NAMALWA (cell line): Measurements from ENCODE around the gene LILRA6.
"Not testable (repeated sequence)": the region's sequence is repeated elsewhere in the genome, so short reads cannot be mapped to it uniquely, and the experiment has no call there.

ENCODE experiments used
- DNase-seq: peaks from one replicate; pipeline ENCODE4 v3.0.0-alpha.2; 2015; ENCODE audit warnings: low spot score

The LILRA6 gene

GRCh38 chr19:54242646-54243045 lies at the start of gene LILRA6:
Gene LILRA6, minus strand, starts transcription at chr19:54242790.
- DNase-seq, result not testable (repeated sequence)

- not testable (repeated sequence) for DNase-seq
Observed at GRCh38 chr19:54289160-54289559, 46.6 kb upstream of the LILRA6 start.

GRCh38 chr19:54287456-54287855 lies 44.9 kb upstream of the LILRA6 start:
- DNase-seq, result no peak

- DNase-seq, result not testable (repeated sequence)
Observed at GRCh38 chr19:54286283-54286682, 43.7 kb upstream of the LILRA6 start.

GRCh38 chr19:54285427-54286056 lies 43.0 kb upstream of the LILRA6 start:
- peak; percentile 46 for DNase-seq

GRCh38 chr19:54282686-54283470 lies 40.3 kb upstream of the LILRA6 start:
- no peak for DNase-seq

GRCh38 chr19:54281729-54282075 lies 39.1 kb upstream of the LILRA6 start:
- not testable (repeated sequence) for DNase-seq

- DNase-seq, result no peak
Observed at GRCh38 chr19:54281007-54281728, 38.6 kb upstream of the LILRA6 start, which contains the start of gene LILRB2. Gene LILRB2, minus strand, starts transcription at chr19:54281110. Its CDS starts 614 bp downstream, at chr19:54280496.

GRCh38 chr19:54280441-54280840 lies 37.9 kb upstream of the LILRA6 start:
- DNase-seq, result not testable (repeated sequence)

- DNase-seq, result not testable (repeated sequence)
Observed at GRCh38 chr19:54280025-54280424, 37.4 kb upstream of the LILRA6 start.

- DNase-seq, result no peak
Observed at GRCh38 chr19:54279406-54279962, 36.9 kb upstream of the LILRA6 start.

GRCh38 chr19:54278571-54279195 lies 36.1 kb upstream of the LILRA6 start:
- not testable (repeated sequence) for DNase-seq

- DNase-seq, result not testable (repeated sequence)
Observed at GRCh38 chr19:54278056-54278455, 35.5 kb upstream of the LILRA6 start.

- not testable (repeated sequence) for DNase-seq
Observed at GRCh38 chr19:54277111-54277615, 34.6 kb upstream of the LILRA6 start.

GRCh38 chr19:54275951-54276350 lies 33.4 kb upstream of the LILRA6 start:
- DNase-seq, result no peak

GRCh38 chr19:54274516-54274915 lies 31.9 kb upstream of the LILRA6 start:
- not testable (repeated sequence) for DNase-seq

- DNase-seq, result no peak
Observed at GRCh38 chr19:54273821-54274220, 31.2 kb upstream of the LILRA6 start.

GRCh38 chr19:54272181-54272580 lies 29.6 kb upstream of the LILRA6 start:
- DNase-seq, result not testable (repeated sequence)

- DNase-seq, result not testable (repeated sequence)
Observed at GRCh38 chr19:54271587-54271986, 29.0 kb upstream of the LILRA6 start.

- no peak for DNase-seq
Observed at GRCh38 chr19:54271106-54271505, 28.5 kb upstream of the LILRA6 start.

- DNase-seq, result no peak
Observed at GRCh38 chr19:54268936-54269335, 26.3 kb upstream of the LILRA6 start.

GRCh38 chr19:54266133-54266532 lies 23.5 kb upstream of the LILRA6 start:
- peak; percentile 86 for DNase-seq
